ENCODE data around the gene IL1RAPL1. TPM values are rescaled to one million over a fixed set of nuclear protein-coding genes. Genes with fewer than 3 reads are reported as not detected.

The IL1RAPL1 gene
- total RNA-seq, 1 donor from 2014 or later, result 3.6 TPM

DNA sequence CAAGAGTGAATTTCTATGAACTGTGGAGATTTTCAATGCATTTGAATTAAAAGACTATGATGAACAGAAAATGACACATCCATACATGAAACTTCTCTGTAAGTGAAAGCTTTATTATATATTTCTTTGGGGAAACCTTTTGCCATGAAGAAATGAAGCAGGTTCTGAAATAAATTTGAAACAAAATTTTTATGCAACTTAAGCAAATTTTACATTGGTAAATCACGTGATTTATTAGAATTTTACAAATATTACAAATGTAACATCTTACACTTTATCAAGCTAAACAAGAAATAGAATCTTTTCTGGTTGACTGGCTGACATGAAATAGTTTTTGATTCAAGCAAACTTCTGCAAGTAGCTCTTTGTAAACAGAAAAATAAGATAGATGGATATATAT, 131.2 kb downstream of the IL1RAPL1 start:
- no peaks in the 10 kb centered on the region for H3K27me3 Mint-ChIP-seq

DNA sequence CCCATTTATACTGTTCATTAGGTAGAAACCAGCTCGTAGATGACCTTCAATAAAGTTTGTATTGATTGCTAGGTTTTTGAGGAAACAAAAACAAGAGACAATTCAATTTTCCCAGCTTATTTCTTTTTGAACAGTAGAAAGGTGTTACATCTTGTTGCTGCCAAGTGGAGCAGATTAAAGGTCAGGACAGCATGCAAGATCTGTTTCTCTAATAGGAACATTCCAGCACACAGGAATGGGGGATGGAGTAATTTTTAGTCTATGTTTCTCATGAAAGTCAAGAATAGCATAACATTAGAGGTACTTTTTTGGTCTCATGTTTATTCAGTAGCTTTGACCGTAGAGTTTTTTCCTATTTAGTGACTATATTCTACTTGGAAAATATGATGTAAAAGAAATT, 132.4 kb downstream of the IL1RAPL1 start:
- Mint-ChIP-seq H3K27me3 (no peaks in the 10 kb centered on the region), H3K27ac (no peak overlapping the region), H3K4me3 (ENCODE audit: low read depth) (no peak overlapping the region), H3K4me1 (ENCODE audit: low read depth) (no peaks in the 10 kb centered on the region), H3K36me3 (ENCODE audit: insufficient read depth) (no peaks in the 10 kb centered on the region), H3K9me3 (ENCODE audit: low read depth) (peaks cover 4% of the 10 kb centered on the region)
- DNase-seq (ENCODE audit: low spot score, unreplicated experiment), result no peak
- TF ChIP-seq, protein P1, sequence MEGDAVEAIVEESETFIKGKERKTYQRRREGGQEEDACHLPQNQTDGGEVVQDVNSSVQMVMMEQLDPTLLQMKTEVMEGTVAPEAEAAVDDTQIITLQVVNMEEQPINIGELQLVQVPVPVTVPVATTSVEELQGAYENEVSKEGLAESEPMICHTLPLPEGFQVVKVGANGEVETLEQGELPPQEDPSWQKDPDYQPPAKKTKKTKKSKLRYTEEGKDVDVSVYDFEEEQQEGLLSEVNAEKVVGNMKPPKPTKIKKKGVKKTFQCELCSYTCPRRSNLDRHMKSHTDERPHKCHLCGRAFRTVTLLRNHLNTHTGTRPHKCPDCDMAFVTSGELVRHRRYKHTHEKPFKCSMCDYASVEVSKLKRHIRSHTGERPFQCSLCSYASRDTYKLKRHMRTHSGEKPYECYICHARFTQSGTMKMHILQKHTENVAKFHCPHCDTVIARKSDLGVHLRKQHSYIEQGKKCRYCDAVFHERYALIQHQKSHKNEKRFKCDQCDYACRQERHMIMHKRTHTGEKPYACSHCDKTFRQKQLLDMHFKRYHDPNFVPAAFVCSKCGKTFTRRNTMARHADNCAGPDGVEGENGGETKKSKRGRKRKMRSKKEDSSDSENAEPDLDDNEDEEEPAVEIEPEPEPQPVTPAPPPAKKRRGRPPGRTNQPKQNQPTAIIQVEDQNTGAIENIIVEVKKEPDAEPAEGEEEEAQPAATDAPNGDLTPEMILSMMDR (IDR thresholded peaks at IDR 0.05; ENCODE audit: unreplicated experiment), result no peak

More for the DNA sequence above, 131.2 kb downstream of the IL1RAPL1 start:
- TF ChIP-seq, protein P1 (IDR thresholded peaks at IDR 0.05; ENCODE audit: unreplicated experiment), result no peak
- no peak for DNase-seq (ENCODE audit: low spot score, unreplicated experiment)
- no peaks in the 10 kb centered on the region for H3K4me1 Mint-ChIP-seq (ENCODE audit: low read depth)
- no peak overlapping the region for H3K27ac Mint-ChIP-seq
- H3K4me3 Mint-ChIP-seq (ENCODE audit: low read depth), result no peak overlapping the region
- peaks cover 3% of the 10 kb centered on the region for H3K9me3 Mint-ChIP-seq (ENCODE audit: low read depth)
- no peaks in the 10 kb centered on the region for H3K36me3 Mint-ChIP-seq (ENCODE audit: insufficient read depth)

DNA sequence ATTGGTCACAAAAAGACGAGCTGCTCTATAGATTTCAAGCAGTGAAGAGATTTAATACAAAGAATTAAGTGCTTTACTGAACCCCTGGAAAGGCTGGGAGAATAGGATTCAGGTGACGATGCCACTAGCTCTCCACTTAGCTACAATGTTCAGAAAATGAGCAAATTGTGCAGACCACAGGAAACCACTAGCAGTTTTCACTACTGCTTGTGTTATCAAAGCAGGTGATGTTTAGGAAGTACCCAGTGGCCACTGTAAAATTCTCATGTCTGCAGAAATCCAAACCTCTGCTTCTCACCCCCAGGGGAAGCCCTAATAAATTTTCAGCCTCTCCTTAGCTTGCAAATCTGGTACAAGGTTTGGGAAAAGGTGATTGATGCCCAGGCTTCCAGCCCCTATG, 165.1 kb downstream of the IL1RAPL1 start:
- TF ChIP-seq, protein P1 (IDR thresholded peaks at IDR 0.05; ENCODE audit: unreplicated experiment), result no peak
- H3K4me1 Mint-ChIP-seq (ENCODE audit: low read depth), result peaks cover 2% of the 10 kb centered on the region
- H3K4me3 Mint-ChIP-seq (ENCODE audit: low read depth), result no peak overlapping the region
- DNase-seq (ENCODE audit: low spot score, unreplicated experiment), result no peak
- no peaks in the 10 kb centered on the region for H3K9me3 Mint-ChIP-seq (ENCODE audit: low read depth)
- H3K27ac Mint-ChIP-seq, result no peak overlapping the region
- H3K27me3 Mint-ChIP-seq, result no peaks in the 10 kb centered on the region
- H3K36me3 Mint-ChIP-seq (ENCODE audit: insufficient read depth), result no peaks in the 10 kb centered on the region

DNA sequence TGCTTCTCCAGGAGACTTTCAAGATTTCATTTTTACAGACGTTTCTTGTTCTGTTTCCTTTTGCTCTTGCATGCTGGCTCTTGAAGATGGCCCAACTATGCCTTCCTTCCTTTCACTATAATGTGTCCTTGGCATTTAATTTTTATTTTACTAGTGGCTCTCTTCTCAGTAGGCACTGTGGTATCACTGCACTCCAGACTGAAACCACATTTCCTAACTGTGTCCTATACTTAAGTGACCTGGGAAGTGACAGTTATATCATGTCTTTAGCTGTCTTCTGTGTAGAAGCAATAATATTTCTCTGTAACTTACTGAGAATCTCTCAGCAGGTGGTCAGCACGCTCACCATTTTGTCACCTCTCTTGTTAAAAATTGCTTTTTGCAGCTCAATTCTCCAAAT, 168.9 kb downstream of the IL1RAPL1 start:
- TF ChIP-seq, protein P1 (IDR thresholded peaks at IDR 0.05; ENCODE audit: unreplicated experiment), result no peak
- Mint-ChIP-seq H3K27me3 (no peaks in the 10 kb centered on the region), H3K4me3 (ENCODE audit: low read depth) (no peak overlapping the region), H3K9me3 (ENCODE audit: low read depth) (no peaks in the 10 kb centered on the region), H3K4me1 (ENCODE audit: low read depth) (peaks cover 2% of the 10 kb centered on the region), H3K27ac (no peak overlapping the region), H3K36me3 (ENCODE audit: insufficient read depth) (no peaks in the 10 kb centered on the region)
- no peak for DNase-seq (ENCODE audit: low spot score, unreplicated experiment)

DNA sequence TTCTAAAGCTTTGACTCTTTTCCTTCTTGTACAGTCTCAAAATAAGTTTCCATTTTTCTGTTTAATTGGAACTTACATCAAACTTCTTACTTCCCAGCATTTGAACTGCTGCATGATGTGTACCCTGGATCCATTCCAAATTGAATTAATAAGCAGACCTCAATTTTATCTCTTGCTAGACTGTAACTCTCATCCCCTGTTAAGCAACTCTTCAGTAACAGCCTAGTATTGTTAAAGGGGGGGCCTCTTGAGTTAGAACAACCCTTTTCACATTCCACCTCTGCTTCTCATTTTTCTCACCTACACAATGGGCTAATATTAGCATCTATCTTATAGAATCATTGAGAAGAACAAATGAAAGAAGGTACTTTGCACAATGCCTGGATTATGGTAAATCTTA, 169.4 kb downstream of the IL1RAPL1 start:
- TF ChIP-seq, protein P1 (IDR thresholded peaks at IDR 0.05; ENCODE audit: unreplicated experiment), result no peak
- peaks cover 2% of the 10 kb centered on the region for H3K4me1 Mint-ChIP-seq (ENCODE audit: low read depth)
- H3K27ac Mint-ChIP-seq, result no peak overlapping the region

More for the DNA sequence above, 169.4 kb downstream of the IL1RAPL1 start:
- Mint-ChIP-seq H3K9me3 (ENCODE audit: low read depth) (no peaks in the 10 kb centered on the region), H3K27me3 (no peaks in the 10 kb centered on the region), H3K4me3 (ENCODE audit: low read depth) (no peak overlapping the region), H3K36me3 (ENCODE audit: insufficient read depth) (no peaks in the 10 kb centered on the region)
- no peak for DNase-seq (ENCODE audit: low spot score, unreplicated experiment)
